Body of pancreas (tissue), 4 donors: ENCODE data around the gene PLEKHD1. TPM values are rescaled to one million over a fixed set of nuclear protein-coding genes. Genes with fewer than 3 reads are reported as not detected.

Experiments
- ATAC-seq: fragments of 150-250 bp; one replicate; pipeline ENCODE4 v1.9.1; 2016
- DNase-seq, 4 donors: peaks; one replicate each; pipeline ENCODE4 v3.0.0-alpha.2; 2019
- H3K27ac ChIP-seq, 4 donors: fragments of 200-600 bp; sonication (generic); 1 replicate in 3 of 4; 2 replicates in 1 of 4; pipeline versions ENCODE4 v1.5.1 to v1.6.1; 2016 to 2019; ENCODE audit warnings: mild to moderate bottlenecking in 1 of 4, mixed read lengths in 1 of 4, moderate library complexity in 1 of 4
- H3K27me3 ChIP-seq, 2 donors: fragments of 200-600 bp; sonication (generic); one replicate each; pipeline ENCODE4 v1.6.0; 2016; ENCODE audit warnings: mild to moderate bottlenecking in 1 of 2
- H3K36me3 ChIP-seq, 2 donors: fragments of 200-600 bp; sonication (generic); replicated peaks in 1 of 2; 2 replicates each; pipeline ENCODE4 v1.5.1; 2016; ENCODE audit warnings: low read depth in 2 of 2; ENCODE audit not compliant: insufficient read depth in 1 of 2
- H3K4me1 ChIP-seq: fragments of 200-600 bp; sonication (generic); one replicate; pipeline ENCODE4 v1.6.0; 2016
- H3K4me3 ChIP-seq, 2 donors: fragments of 200-600 bp; sonication (generic); 1 replicate in 1 of 2; 2 replicates in 1 of 2; pipeline ENCODE4 v1.5.1; 2016 to 2019
- H3K9me3 ChIP-seq, 3 donors: fragments of 200-600 bp; sonication (generic); 1 replicate in 2 of 3; 2 replicates in 1 of 3; pipeline ENCODE4 v1.5.1; 2016
- CTCF ChIP-seq, 7 experiments: fragments of 450-650 bp in 4 of 7; fragments of 200-600 bp in 3 of 7; sonication (generic) in 3 of 7; IDR thresholded peaks; one replicate each; pipeline ENCODE4 v1.5.1; 2016 to 2019; ENCODE audit warnings: antibody characterized with exemption in 7 of 7
- POLR2A ChIP-seq, 3 donors: fragments of 450-650 bp; IDR thresholded peaks; one replicate each; pipeline ENCODE4 v1.6.1; 2016; ENCODE audit warnings: antibody characterized with exemption in 3 of 3, mild to moderate bottlenecking in 2 of 3
- WGBS, 2 donors: methylation state at CpG; one replicate each; pipeline ENCODE4 v1.1.5; 2017; 5-methylcytosine and 5-hydroxymethylcytosine counted together
- intact Hi-C: fragments of 100-400 bp; cut with DNase I; formaldehyde crosslinking; loops from one replicate; pipeline ENCODE4 v1.15.1; 2023
- total RNA-seq, 2 donors: library from RNA; depleted of rRNA; stranded (reverse); fragments of >200 nt; gene quantifications; one replicate each; pipeline ENCODE4 v1.1.0, GENCODE V29; 2016

PLEKHD1 gene
- total RNA-seq, 2 donors from 2014 or later: under 0.01 to 2.0 TPM

- peaks cover 0 to 9% of the 10 kb centered on the region in 2 donors for H3K27me3 ChIP-seq
- H3K4me3 ChIP-seq: no peak overlapping the region
- no peak overlapping the region for H3K27ac ChIP-seq
- no peaks in the 10 kb centered on the region for H3K36me3 ChIP-seq
- DNase-seq (no peak), ATAC-seq (no peak)
- 63 to 83% methylated on average over 6 of the region's 6 CpGs for WGBS, 2 donors
- H3K9me3 ChIP-seq: no peaks in the 10 kb centered on the region
- peaks cover 17% of the 10 kb centered on the region for H3K4me1 ChIP-seq
- TF ChIP-seq CTCF (IDR thresholded peaks at IDR 0.05) (no peak), POLR2A (IDR thresholded peaks at IDR 0.05) (no peak)
- intact Hi-C loops: no loop called here
Observed at GRCh38 chr14:69485701-69486100, 1.2 kb downstream of the PLEKHD1 start.

- intact Hi-C loops: no loop called here
- TF ChIP-seq POLR2A (IDR thresholded peaks at IDR 0.05) (no peak), CTCF (IDR thresholded peaks at IDR 0.05) (no peak)
- peaks cover 17% of the 10 kb centered on the region for H3K4me1 ChIP-seq
- no peaks in the 10 kb centered on the region for H3K9me3 ChIP-seq
- peaks cover 0 to 9% of the 10 kb centered on the region in 2 donors for H3K27me3 ChIP-seq
- no peaks in the 10 kb centered on the region for H3K36me3 ChIP-seq
- H3K4me3 ChIP-seq: no peak overlapping the region
- WGBS, 2 donors: 87 to 97% methylated on average over 4 of the region's 4 CpGs
- H3K27ac ChIP-seq: no peak overlapping the region
- ATAC-seq (no peak), DNase-seq (no peak)
Observed at GRCh38 chr14:69487226-69487625, 2.7 kb downstream of the PLEKHD1 start.

GRCh38 chr14:69487771-69488170 is 3.2 kb downstream of the PLEKHD1 start:
- WGBS, 2 donors: 68 to 83% methylated on average over 2 to 4 of the region's 4 CpGs
- no peak overlapping the region for H3K4me3 ChIP-seq
- peaks cover 0 to 9% of the 10 kb centered on the region in 2 donors for H3K27me3 ChIP-seq
- DNase-seq (no peak), ATAC-seq (no peak)
- intact Hi-C loops: no loop called here
- H3K36me3 ChIP-seq: no peaks in the 10 kb centered on the region
- no peak overlapping the region for H3K27ac ChIP-seq
- no peaks in the 10 kb centered on the region for H3K9me3 ChIP-seq
- peaks cover 17% of the 10 kb centered on the region for H3K4me1 ChIP-seq
- TF ChIP-seq POLR2A (IDR thresholded peaks at IDR 0.05) (no peak), CTCF (IDR thresholded peaks at IDR 0.05) (no peak)

- ATAC-seq (no peak), DNase-seq (no peak)
- Histone ChIP-seq H3K27me3 (peaks cover 0 to 9% of the 10 kb centered on the region in 2 donors), H3K27ac (no peak overlapping the region), H3K9me3 (no peaks in the 10 kb centered on the region), H3K36me3 (no peaks in the 10 kb centered on the region), H3K4me3 (no peak overlapping the region), H3K4me1 (peaks cover 6% of the 10 kb centered on the region)
- no peak for TF ChIP-seq POLR2A (IDR thresholded peaks at IDR 0.05)
- no peak for TF ChIP-seq CTCF (IDR thresholded peaks at IDR 0.05)
- intact Hi-C loops: no loop called here
Observed at GRCh38 chr14:69489495-69489894, 5.0 kb downstream of the PLEKHD1 start.

- no peaks in the 10 kb centered on the region for H3K36me3 ChIP-seq
- H3K27ac ChIP-seq: no peak overlapping the region
- H3K4me1 ChIP-seq: no peaks in the 10 kb centered on the region
- DNase-seq (no peak), ATAC-seq (no peak)
- no peaks in the 10 kb centered on the region for H3K9me3 ChIP-seq
- intact Hi-C loops: no loop called here
- 75 to 77% methylated on average over 7 of the region's 7 CpGs for WGBS, 2 donors
- no peak overlapping the region for H3K4me3 ChIP-seq
- peaks cover 0 to under 1% of the 10 kb centered on the region in 2 donors for H3K27me3 ChIP-seq
- TF ChIP-seq POLR2A (IDR thresholded peaks at IDR 0.05) (no peak), CTCF (IDR thresholded peaks at IDR 0.05) (no peak)
Observed at GRCh38 chr14:69490219-69490918, 5.8 kb downstream of the PLEKHD1 start.
